Dermis blood vessel endothelial cell (primary cell): Measurements from ENCODE around the gene EED. TPM values are rescaled to one million over a fixed set of nuclear protein-coding genes. Genes with fewer than 3 reads are reported as not detected.
"Not testable (repeated sequence)": the region's sequence is repeated elsewhere in the genome, so short reads cannot be mapped to it uniquely, and the experiment has no call there.

Experiments used
- DNase-seq: peaks from one replicate; pipeline ENCODE4 v3.0.0; 2010
- total RNA-seq: library from RNA; depleted of rRNA; stranded (reverse); fragments of >200 nt; gene quantifications from 2 replicates; pipeline ENCODE4 v1.2.3, GENCODE V29; 2014

The EED gene
- total RNA-seq, 1 donor from 2014 or later, result 21.4 TPM

GRCh38 chr11:86292912-86293616 is 48.5 kb downstream of the EED start:
- DNase-seq, result no peak

GRCh38 chr11:86294026-86294425 is 49.5 kb downstream of the EED start:
- no peak for DNase-seq

- DNase-seq, result no peak
Observed at GRCh38 chr11:86301742-86302091, 57.2 kb downstream of the EED start.

- DNase-seq, result peak; percentile 97
Observed at GRCh38 chr11:86302092-86302793, 57.7 kb downstream of the EED start, which contains the start of gene HIKESHI. Gene HIKESHI (plus strand): TSS chr11:86302240. CDS start chr11:86302449, 209 bp downstream.

- DNase-seq, result peak; percentile 15
Observed at GRCh38 chr11:86303257-86303656, 58.7 kb downstream of the EED start.

GRCh38 chr11:86308710-86309109 is 64.2 kb downstream of the EED start:
- DNase-seq, result not testable (repeated sequence)

DNA sequence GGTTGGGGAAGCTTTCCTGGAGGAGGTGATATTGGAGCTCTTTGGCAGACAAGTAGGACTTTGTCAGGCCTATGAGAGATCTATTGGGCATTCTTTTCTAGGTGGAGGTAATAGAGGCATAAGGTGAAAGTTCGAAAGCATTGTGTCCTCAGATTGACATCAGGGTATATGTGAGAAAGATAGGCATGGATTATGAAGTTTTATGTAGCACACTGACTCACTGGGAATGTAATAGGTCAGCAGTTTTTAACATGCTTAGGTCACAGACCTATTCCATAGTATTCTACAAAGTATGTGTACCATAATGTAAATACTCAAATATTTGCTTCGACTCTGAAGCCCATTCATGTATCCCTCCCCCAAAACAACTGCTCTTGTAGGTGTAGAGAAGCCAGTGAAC is 69.2 kb downstream of the EED start:
- no peak for DNase-seq

DNA sequence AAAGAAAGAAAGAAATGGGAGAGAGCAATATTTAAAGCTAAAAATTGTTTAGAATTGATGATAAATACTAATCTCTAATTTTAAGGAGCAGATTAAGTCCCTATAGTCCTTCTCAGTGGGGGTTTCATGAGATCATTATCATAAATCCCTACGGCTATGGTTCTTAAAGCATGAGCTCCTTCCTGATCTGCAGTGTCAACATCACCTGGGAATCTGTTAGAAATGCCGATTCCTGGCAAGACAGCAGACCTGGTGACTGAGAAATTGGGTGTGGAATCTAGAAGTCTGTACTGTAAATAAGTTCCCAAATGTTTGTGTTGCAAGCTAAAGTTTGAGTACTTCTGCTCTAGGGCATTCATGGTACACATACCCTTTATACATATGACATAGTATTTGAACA is 70.1 kb downstream of the EED start:
- DNase-seq, result no peak

Other genes with a start within 250 kb of the EED start
- gene PICALM, start 175.7 kb upstream of the EED start, total RNA-seq, result 238 and 240 TPM in 2 replicates
- gene HIKESHI, start 57.5 kb downstream of the EED start, total RNA-seq, result 62.1 and 65.9 TPM in 2 replicates
- gene CCDC81, start 130.1 kb downstream of the EED start, total RNA-seq, result under 0.01 and 0.23 TPM in 2 replicates